K562 (cell line): ENCODE data around the gene CFAP70. TPM values are rescaled to one million over a fixed set of nuclear protein-coding genes. Genes with fewer than 3 reads are reported as not detected.

ENCODE experiments used
- ATAC-seq: fragments of 200-7000 bp; cut with Tn5 transposase; 3 replicates; pipeline ENCODE4 v1.9.1; 2020; ENCODE audit warnings: moderate library complexity
- BruUV-seq: library from RNA; stranded (reverse); fragments of 400-500 nt; replicated peaks from 2 replicates; lab custom pipeline; 2021; lab: Mats Ljungman, UMichigan
- CTCF ChIA-PET: fragments of 300-600 bp; formaldehyde crosslinking; extraction: SDS; loops from one replicate; lab custom pipeline; 2021; ENCODE audit warnings: low intra/inter-chr PET ratio; lab: Yijun Ruan, JAX
- POLR2A ChIA-PET: fragments of 300-600, 350-650 bp; sonication (Branson Sonifier 250); formaldehyde crosslinking; extraction: SDS; loops from one replicate; lab custom pipeline; 2021; ENCODE audit warnings: antibody characterized with exemption, inconsistent platforms; lab: Yijun Ruan, JAX
- DNase-seq, 4 experiments: peaks; one replicate each; pipeline versions ENCODE4 v3.0.0 to v3.0.0-alpha.2; 2011 to 2018; ENCODE audit warnings: low spot score in 3 of 4, mixed read lengths in 3 of 4; ENCODE audit errors: extremely low read depth in 1 of 4
- FAIRE-seq: peaks from 2 replicates; lab custom pipeline; 2011; peaks lifted over from hg19 to GRCh38; lab: Jason Lieb, UNC
- H2AFZ ChIP-seq: 2 replicates; pipeline ENCODE4 v1.6.0; 2011; ENCODE audit warnings: low read depth, low read length, control low read depth, inconsistent platforms
- H3K27ac ChIP-seq: fragments of 200-600 bp; 3 replicates; pipeline ENCODE4 v1.8.0; 2011; ENCODE audit warnings: low read depth, mild to moderate bottlenecking, control low read depth, inconsistent platforms, low read length, moderate library complexity, mixed read lengths; ENCODE audit errors: extremely low read depth
- H3K27me3 ChIP-seq, 2 experiments: fragments of 300-600 bp in 1 of 2; 2 replicates in 1 of 2; 3 replicates in 1 of 2; pipeline versions ENCODE4 v1.6.0 to v1.8.0; 2011; ENCODE audit warnings: inconsistent platforms in 2 of 2, low read length in 2 of 2, mild to moderate bottlenecking in 1 of 2, mixed read lengths in 1 of 2, moderate library complexity in 1 of 2; ENCODE audit not compliant: control insufficient read depth in 2 of 2, insufficient read depth in 2 of 2
- H3K36me3 ChIP-seq: fragments of 300-600 bp; 3 replicates; pipeline ENCODE4 v1.8.0; 2011; ENCODE audit warnings: mild to moderate bottlenecking, low read length, inconsistent platforms; ENCODE audit not compliant: control insufficient read depth, insufficient read depth
- H3K4me1 ChIP-seq, 2 experiments: fragments of 200-600 bp in 1 of 2; replicated peaks in 1 of 2; 2 replicates in 1 of 2; 3 replicates in 1 of 2; pipeline versions ENCODE4 v1.5.1 to v1.8.0; 2011; ENCODE audit warnings: inconsistent platforms in 2 of 2, low read length in 2 of 2, mild to moderate bottlenecking in 1 of 2, mixed read lengths in 1 of 2, moderate library complexity in 1 of 2; ENCODE audit not compliant: control insufficient read depth in 2 of 2, insufficient read depth in 2 of 2
- H3K4me2 ChIP-seq: 2 replicates; pipeline ENCODE4 v1.6.1; 2011; ENCODE audit warnings: low read length, control low read depth, inconsistent platforms, mixed read lengths; ENCODE audit not compliant: insufficient read depth
- H3K4me3 ChIP-seq: fragments of 200-600 bp; sonication (generic), shearing (Covaris generic); 2 replicates; pipeline ENCODE4 v1.5.1; 2016; ENCODE audit warnings: control low read depth, inconsistent platforms
- H3K79me2 ChIP-seq: fragments of 200-600 bp; 3 replicates; pipeline ENCODE4 v1.8.0; 2011; ENCODE audit warnings: low read length, inconsistent platforms; ENCODE audit not compliant: control insufficient read depth, insufficient read depth
- H3K9ac ChIP-seq, 2 experiments: 2 replicates each; pipeline versions ENCODE4 v1.6.0 to v1.6.1; 2011; ENCODE audit warnings: low read depth in 2 of 2, low read length in 2 of 2, control low read depth in 1 of 2, inconsistent platforms in 1 of 2, mild to moderate bottlenecking in 1 of 2, mixed read lengths in 1 of 2; ENCODE audit not compliant: insufficient read depth in 1 of 2
- H3K9me1 ChIP-seq: one replicate; pipeline ENCODE4 v1.6.0; 2011; ENCODE audit warnings: inconsistent platforms, mild to moderate bottlenecking, low read length, moderate library complexity; ENCODE audit not compliant: control insufficient read depth, insufficient read depth
- H3K9me3 ChIP-seq: replicated peaks from 2 replicates; pipeline ENCODE4 v1.5.1; 2011; ENCODE audit warnings: low read depth, low read length, inconsistent platforms; ENCODE audit not compliant: control insufficient read depth, insufficient read depth
- H4K20me1 ChIP-seq: replicated peaks from 2 replicates; pipeline ENCODE4 v1.6.1; 2011; ENCODE audit warnings: low read length, inconsistent platforms, mixed read lengths; ENCODE audit not compliant: control insufficient read depth, insufficient read depth
- ELF1 ChIP-seq: fragments of 200-800 bp; sonication (Bioruptor generic); IDR thresholded peaks from 2 replicates; pipeline ENCODE4 v1.6.1; 2016; ENCODE audit warnings: missing genetic modification characterization, missing compliant biosample characterization
- HMG20B ChIP-seq: fragments of 250-450 bp; sonication (Bioruptor Pico); IDR thresholded peaks from 2 replicates; pipeline ENCODE4 v1.5.0; 2021; ENCODE audit warnings: mild to moderate bottlenecking
- HOMEZ ChIP-seq: fragments of 250-450 bp; sonication (Bioruptor Pico); IDR thresholded peaks from 2 replicates; pipeline ENCODE4 v1.4.0; 2020; ENCODE audit warnings: mild to moderate bottlenecking, moderate library complexity
- JUN ChIP-seq, 2 experiments: sonication (generic) in 1 of 2; formaldehyde crosslinking in 1 of 2; IDR thresholded peaks; 2 replicates each; pipeline versions ENCODE4 v1.6.1 to v1.8.0; 2012 to 2022; ENCODE audit warnings: borderline replicate concordance in 2 of 2, mild to moderate bottlenecking in 2 of 2, improper control_type of control experiment in 1 of 2, low read depth in 1 of 2, low read length in 1 of 2, missing genetic modification reagents in 1 of 2
- LCOR ChIP-seq: sonication (generic); formaldehyde crosslinking; IDR thresholded peaks from 2 replicates; pipeline ENCODE4 v1.8.0; 2022; ENCODE audit warnings: mild to moderate bottlenecking, missing genetic modification reagents
- NFXL1 ChIP-seq: fragments of 450-650 bp; formaldehyde crosslinking; IDR thresholded peaks from 2 replicates; pipeline ENCODE4 v1.4.0; 2021; ENCODE audit warnings: mild to moderate bottlenecking
- PCBP1 ChIP-seq: fragments of 200-400 bp; formaldehyde crosslinking; IDR thresholded peaks from 2 replicates; pipeline ENCODE4 v1.6.1; 2018; ENCODE audit warnings: mild to moderate bottlenecking, low read depth, low read length; ENCODE audit not compliant: poor library complexity, severe bottlenecking
- SREBF1 ChIP-seq: fragments of 150-350 bp; IDR thresholded peaks from 2 replicates; pipeline ENCODE4 v1.6.1; 2014; ENCODE audit warnings: antibody characterized with exemption, low read depth, low read length, borderline replicate concordance
- TCF7L2 ChIP-seq: fragments of 150-350 bp; IDR thresholded peaks from 2 replicates; pipeline ENCODE4 v1.6.1; 2016; ENCODE audit warnings: low read depth, mild to moderate bottlenecking, low read length, moderate library complexity
- ZZZ3 ChIP-seq: fragments of 450-650 bp; IDR thresholded peaks from 2 replicates; pipeline ENCODE4 v1.6.1; 2016; ENCODE audit warnings: antibody characterized with exemption, mild to moderate bottlenecking, moderate library complexity
- WGBS: fragments of 100-300 bp; shearing (Covaris generic); methylation state at CpG from one replicate; pipeline ENCODE4 v1.1.6; 2016; ENCODE audit warnings: low coverage, mixed read lengths; ENCODE audit not compliant: insufficient coverage; ENCODE audit errors: missing lambda C conversion rate; 5-methylcytosine and 5-hydroxymethylcytosine counted together
- in situ Hi-C: fragments of 300-500 bp; cut with MboI; formaldehyde crosslinking; loops from 4 replicates; pipeline ENCODE4 v1.15.0; 2018; ENCODE audit warnings: inconsistent platforms, mixed read lengths
- intact Hi-C: fragments of 100-400 bp; cut with micrococcal nuclease; formaldehyde crosslinking; loops from 2 replicates; pipeline ENCODE4 v1.14.2; 2022
- polyA plus RNA-seq, 8 experiments: library from polyadenylated mRNA; depleted of rRNA in 4 of 8; stranded (reverse) in 5 of 8; unstranded in 3 of 8; fragments of >200 nt; fragmentation: Nextera tagmentation in 2 of 8; fragmentation: Illumina TruSeq in 1 of 8; extraction: Ambion mirVana in 2 of 8; extraction: Trizol in 1 of 8; gene quantifications; 2 replicates each; pipeline versions ENCODE4 v1.2.1 to v1.2.3, GENCODE V29; 2011 to 2014; ENCODE audit warnings: inconsistent platforms in 1 of 8, missing spikeins in 1 of 8
- total RNA-seq, 7 experiments: library from RNA; depleted of rRNA in 6 of 7; stranded (reverse); fragments of >200 nt in 6 of 7; fragmentation: Illumina TruSeq in 2 of 7; extraction: Trizol in 2 of 7; gene quantifications; 2 replicates each; pipeline versions ENCODE4 v1.2.1 to v1.2.3, GENCODE V29; 2011 to 2021; ENCODE audit warnings: low replicate concordance in 1 of 7
- TF ChIP-seq, protein P1 (sequence below), 2 experiments: fragments of 150-350 bp in 1 of 2; IDR thresholded peaks; 2 replicates each; pipeline ENCODE4 v1.6.1; 2012 to 2016; ENCODE audit warnings: low read depth in 2 of 2, low read length in 2 of 2, mild to moderate bottlenecking in 1 of 2, moderate library complexity in 1 of 2
- TF ChIP-seq, protein P2 (sequence below), 2 experiments: IDR thresholded peaks; 2 replicates each; pipeline ENCODE4 v1.6.1; 2012; ENCODE audit warnings: improper control_type of control experiment in 2 of 2, low read depth in 2 of 2, low read length in 2 of 2, borderline replicate concordance in 1 of 2
- TF ChIP-seq, protein P3 (sequence below): fragments of 450-650 bp; IDR thresholded peaks from 2 replicates; pipeline ENCODE4 v1.6.1; 2016; ENCODE audit warnings: antibody characterized with exemption

The CFAP70 gene
- total and polyA plus RNA-seq, 9 of the 15 experiments (the other 6 are each of a cell fraction or from before 2014, with no cell fraction given), result 0.27 to 1.6 (median 0.86) TPM

DNA sequence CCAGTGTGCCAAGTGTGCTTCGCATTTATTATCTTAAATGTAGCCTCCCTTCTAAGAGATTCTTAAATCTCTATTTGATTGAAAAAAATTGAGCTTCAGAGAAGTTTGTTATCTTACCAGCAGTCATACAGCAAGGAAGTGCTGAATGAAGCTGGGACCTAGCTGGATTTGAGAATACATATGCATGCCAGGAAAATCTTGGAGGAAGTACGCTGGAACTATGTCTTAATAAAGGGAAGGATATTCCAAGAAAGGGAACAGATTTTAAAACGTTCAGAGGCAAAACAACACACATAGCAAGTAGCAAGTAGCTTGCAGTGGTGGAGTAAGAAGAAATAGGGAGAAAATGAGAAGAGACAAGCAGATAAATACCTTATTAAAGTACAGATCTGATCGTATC lies 1.5 kb downstream of the CFAP70 start:
- Histone ChIP-seq H2AFZ (no peak overlapping the region), H3K4me1 (no peaks in the 10 kb centered on the region; a peak in 1 of 5 replicates), H4K20me1 (no peaks in the 10 kb centered on the region), H3K36me3 (no peaks in the 10 kb centered on the region; the same call in 2 of the 3 replicates), H3K27me3 (no peaks in the 10 kb centered on the region), H3K9me3 (no peaks in the 10 kb centered on the region), H3K9ac (no peak overlapping the region), H3K4me3 (no peak overlapping the region), H3K4me2 (no peak overlapping the region), H3K9me1 (no peaks in the 10 kb centered on the region), H3K79me2 (no peaks in the 10 kb centered on the region), H3K27ac (no peak overlapping the region)
- no TSS peak for BruUV-seq
- in situ Hi-C loops, result no loop called here
- no peak for FAIRE-seq
- intact Hi-C loops, result no loop called here
- no peak for ATAC-seq
- 28% methylated on average over 4 of the region's 4 CpGs for WGBS
- POLR2A ChIA-PET, result interaction anchor here (0.9 to 2.3 kb wide), 3 partner anchors 10 to 110 kb away, joined by 4 to 8 read pairs (median 5); partner anchors contain the start of gene DNAJC9
- no peak for DNase-seq
- CTCF ChIA-PET, result no interaction called here
- TF ChIP-seq ZZZ3, result no peak
- TF ChIP-seq HOMEZ (CRISPR knock-in tag), result no peak
- TF ChIP-seq TCF7L2, result no peak
- TF ChIP-seq LCOR (CRISPR knock-in tag), result no peak
- TF ChIP-seq PCBP1, result no peak
- TF ChIP-seq, protein P1, sequence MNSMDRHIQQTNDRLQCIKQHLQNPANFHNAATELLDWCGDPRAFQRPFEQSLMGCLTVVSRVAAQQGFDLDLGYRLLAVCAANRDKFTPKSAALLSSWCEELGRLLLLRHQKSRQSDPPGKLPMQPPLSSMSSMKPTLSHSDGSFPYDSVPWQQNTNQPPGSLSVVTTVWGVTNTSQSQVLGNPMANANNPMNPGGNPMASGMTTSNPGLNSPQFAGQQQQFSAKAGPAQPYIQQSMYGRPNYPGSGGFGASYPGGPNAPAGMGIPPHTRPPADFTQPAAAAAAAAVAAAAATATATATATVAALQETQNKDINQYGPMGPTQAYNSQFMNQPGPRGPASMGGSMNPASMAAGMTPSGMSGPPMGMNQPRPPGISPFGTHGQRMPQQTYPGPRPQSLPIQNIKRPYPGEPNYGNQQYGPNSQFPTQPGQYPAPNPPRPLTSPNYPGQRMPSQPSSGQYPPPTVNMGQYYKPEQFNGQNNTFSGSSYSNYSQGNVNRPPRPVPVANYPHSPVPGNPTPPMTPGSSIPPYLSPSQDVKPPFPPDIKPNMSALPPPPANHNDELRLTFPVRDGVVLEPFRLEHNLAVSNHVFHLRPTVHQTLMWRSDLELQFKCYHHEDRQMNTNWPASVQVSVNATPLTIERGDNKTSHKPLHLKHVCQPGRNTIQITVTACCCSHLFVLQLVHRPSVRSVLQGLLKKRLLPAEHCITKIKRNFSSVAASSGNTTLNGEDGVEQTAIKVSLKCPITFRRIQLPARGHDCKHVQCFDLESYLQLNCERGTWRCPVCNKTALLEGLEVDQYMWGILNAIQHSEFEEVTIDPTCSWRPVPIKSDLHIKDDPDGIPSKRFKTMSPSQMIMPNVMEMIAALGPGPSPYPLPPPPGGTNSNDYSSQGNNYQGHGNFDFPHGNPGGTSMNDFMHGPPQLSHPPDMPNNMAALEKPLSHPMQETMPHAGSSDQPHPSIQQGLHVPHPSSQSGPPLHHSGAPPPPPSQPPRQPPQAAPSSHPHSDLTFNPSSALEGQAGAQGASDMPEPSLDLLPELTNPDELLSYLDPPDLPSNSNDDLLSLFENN (IDR thresholded peaks at IDR 0.05; ENCODE audit: low read depth in 2 of 2, low read length in 2 of 2), result no peak
- TF ChIP-seq, protein P2, sequence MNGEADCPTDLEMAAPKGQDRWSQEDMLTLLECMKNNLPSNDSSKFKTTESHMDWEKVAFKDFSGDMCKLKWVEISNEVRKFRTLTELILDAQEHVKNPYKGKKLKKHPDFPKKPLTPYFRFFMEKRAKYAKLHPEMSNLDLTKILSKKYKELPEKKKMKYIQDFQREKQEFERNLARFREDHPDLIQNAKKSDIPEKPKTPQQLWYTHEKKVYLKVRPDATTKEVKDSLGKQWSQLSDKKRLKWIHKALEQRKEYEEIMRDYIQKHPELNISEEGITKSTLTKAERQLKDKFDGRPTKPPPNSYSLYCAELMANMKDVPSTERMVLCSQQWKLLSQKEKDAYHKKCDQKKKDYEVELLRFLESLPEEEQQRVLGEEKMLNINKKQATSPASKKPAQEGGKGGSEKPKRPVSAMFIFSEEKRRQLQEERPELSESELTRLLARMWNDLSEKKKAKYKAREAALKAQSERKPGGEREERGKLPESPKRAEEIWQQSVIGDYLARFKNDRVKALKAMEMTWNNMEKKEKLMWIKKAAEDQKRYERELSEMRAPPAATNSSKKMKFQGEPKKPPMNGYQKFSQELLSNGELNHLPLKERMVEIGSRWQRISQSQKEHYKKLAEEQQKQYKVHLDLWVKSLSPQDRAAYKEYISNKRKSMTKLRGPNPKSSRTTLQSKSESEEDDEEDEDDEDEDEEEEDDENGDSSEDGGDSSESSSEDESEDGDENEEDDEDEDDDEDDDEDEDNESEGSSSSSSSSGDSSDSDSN (IDR thresholded peaks at IDR 0.05; ENCODE audit: borderline replicate concordance in 1 of 2, low read depth in 2 of 2, low read length in 2 of 2), result no peak
- TF ChIP-seq JUN (IDR thresholded peaks at IDR 0.05; ENCODE audit: borderline replicate concordance, low read depth, low read length), result no peak
- no peak for TF ChIP-seq JUN (CRISPR knock-in tag; IDR thresholded peaks at IDR 0.05; ENCODE audit: borderline replicate concordance)
- TF ChIP-seq, protein P3, sequence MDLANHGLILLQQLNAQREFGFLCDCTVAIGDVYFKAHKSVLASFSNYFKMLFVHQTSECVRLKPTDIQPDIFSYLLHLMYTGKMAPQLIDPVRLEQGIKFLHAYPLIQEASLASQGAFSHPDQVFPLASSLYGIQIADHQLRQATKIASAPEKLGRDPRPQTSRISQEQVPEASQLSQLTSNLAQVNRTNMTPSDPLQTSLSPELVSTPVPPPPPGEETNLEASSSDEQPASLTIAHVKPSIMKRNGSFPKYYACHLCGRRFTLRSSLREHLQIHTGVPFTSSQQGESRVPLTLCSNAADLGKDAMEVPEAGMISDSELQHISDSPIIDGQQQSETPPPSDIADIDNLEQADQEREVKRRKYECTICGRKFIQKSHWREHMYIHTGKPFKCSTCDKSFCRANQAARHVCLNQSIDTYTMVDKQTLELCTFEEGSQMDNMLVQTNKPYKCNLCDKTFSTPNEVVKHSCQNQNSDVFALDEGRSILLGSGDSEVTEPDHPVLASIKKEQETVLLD, result no peak
- no peak for TF ChIP-seq SREBF1
- no peak for TF ChIP-seq NFXL1 (CRISPR knock-in tag)
- no peak for TF ChIP-seq ELF1 (tag)
- TF ChIP-seq HMG20B (CRISPR knock-in tag), result no peak
